ENCODE data around the gene ZG16.

DNA sequence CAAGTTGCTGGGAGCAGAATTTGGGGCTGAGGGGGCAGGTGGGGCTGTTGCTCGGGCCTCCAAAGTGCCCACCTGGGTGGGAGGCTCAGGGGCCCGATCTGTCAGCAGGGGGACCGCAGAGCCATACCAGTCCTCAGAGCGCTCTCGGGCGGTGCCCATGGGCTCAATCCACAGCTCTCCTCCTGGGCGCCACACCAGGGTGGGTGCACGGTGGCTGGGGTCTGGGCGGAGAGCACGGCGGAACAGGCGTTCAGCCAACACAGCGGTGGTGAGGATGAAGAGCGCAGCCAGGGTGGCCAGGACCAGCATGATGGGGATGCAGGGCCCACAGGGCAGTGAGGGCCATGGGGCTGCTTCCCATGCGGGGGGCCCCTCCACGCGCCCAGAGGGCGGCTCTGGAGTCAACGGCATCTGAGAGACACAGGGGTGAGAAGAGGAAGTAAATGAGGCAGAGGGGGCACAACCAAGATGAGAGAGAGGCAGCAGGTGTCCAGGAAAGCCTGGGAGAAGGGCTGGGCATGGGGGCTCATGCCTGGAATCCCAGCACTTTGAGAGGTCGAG is 33.4 kb upstream of the ZG16 start:
- no peak for TF ChIP-seq EZH2 (IDR thresholded peaks at IDR 0.05; ENCODE audit: borderline replicate concordance, low read length)
- TF ChIP-seq, protein P1, sequence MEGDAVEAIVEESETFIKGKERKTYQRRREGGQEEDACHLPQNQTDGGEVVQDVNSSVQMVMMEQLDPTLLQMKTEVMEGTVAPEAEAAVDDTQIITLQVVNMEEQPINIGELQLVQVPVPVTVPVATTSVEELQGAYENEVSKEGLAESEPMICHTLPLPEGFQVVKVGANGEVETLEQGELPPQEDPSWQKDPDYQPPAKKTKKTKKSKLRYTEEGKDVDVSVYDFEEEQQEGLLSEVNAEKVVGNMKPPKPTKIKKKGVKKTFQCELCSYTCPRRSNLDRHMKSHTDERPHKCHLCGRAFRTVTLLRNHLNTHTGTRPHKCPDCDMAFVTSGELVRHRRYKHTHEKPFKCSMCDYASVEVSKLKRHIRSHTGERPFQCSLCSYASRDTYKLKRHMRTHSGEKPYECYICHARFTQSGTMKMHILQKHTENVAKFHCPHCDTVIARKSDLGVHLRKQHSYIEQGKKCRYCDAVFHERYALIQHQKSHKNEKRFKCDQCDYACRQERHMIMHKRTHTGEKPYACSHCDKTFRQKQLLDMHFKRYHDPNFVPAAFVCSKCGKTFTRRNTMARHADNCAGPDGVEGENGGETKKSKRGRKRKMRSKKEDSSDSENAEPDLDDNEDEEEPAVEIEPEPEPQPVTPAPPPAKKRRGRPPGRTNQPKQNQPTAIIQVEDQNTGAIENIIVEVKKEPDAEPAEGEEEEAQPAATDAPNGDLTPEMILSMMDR (IDR thresholded peaks at IDR 0.05; ENCODE audit: low read length): no peak

Measured in OCI-LY1 (cell line).